ENCODE data around the gene MTHFSD. TPM values are rescaled to one million over a fixed set of nuclear protein-coding genes. Genes with fewer than 3 reads are reported as not detected.

Gene MTHFSD
- total and polyA plus RNA-seq, 2 experiments from 2014 or later: 11.5 to 21.5 TPM

DNA sequence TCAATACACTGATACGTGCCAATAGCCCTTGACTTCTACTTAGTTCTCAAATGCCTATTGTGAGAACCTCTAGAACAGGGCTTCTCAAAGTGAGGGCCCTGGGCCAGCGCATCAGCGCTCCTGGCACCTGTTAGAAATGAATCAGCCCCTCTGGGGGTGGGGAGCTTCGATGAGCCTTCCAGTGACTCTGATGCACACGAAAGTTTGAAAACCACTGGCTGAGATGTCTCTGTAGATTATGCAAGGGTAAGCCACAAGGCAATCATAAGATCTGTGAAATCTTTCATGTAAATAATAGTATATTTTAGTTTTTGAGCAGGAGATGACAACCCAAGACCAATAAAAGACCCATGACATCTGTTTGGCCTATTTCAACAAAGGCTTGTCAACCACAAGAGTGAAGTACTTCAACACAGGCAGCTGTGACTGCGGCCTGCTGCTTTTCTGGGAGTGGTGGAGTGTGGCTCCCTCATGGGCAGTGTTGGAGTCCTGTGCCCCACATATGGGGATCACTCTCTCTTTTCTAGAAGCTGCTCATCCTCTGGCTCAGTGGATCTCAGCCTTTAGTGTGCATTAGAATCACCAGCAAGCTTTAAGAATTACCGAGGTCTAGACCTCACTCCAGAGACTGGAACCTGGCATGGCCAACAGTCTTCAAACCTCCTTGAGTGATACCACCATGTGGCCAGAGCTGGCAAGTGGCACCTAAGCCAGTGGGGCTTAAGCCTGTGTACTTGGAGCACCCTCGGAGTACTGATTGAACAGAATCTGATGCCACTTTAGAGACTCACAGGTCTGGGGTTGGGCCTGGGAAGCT, 5.8 kb downstream of the MTHFSD start:
- Histone ChIP-seq H3K4me2 (no peak overlapping the region), H3K9me2 (replicated peaks; ENCODE audit: insufficient read depth) (no peaks in the 10 kb centered on the region), H3K27me3 (no peaks in the 10 kb centered on the region), H3K4me3 (no peak overlapping the region), H3K36me3 (replicated peaks; ENCODE audit: insufficient read depth, low read depth) (no peaks in the 10 kb centered on the region), H4K20me1 (ENCODE audit: insufficient read depth, poor library complexity, severe bottlenecking) (no peaks in the 10 kb centered on the region), H2AFZ (no peak overlapping the region), H3K4me1 (ENCODE audit: insufficient read depth) (peaks cover 4% of the 10 kb centered on the region), H3K79me2 (peaks cover 6% of the 10 kb centered on the region), H3K9me3 (ENCODE audit: low read depth) (no peaks in the 10 kb centered on the region), H3K27ac (no peak overlapping the region)
- no peak for DNase-seq (ENCODE audit: low spot score)
- TF ChIP-seq EZH2 (IDR thresholded peaks at IDR 0.05; ENCODE audit: borderline replicate concordance): no peak
- no peak for TF ChIP-seq EZH2phosphoT487 (IDR thresholded peaks at IDR 0.05; ENCODE audit: low read depth, severe bottlenecking, unreplicated experiment)
- no peak for TF ChIP-seq CTCF (IDR thresholded peaks at IDR 0.05; ENCODE audit: poor library complexity)
- WGBS (ENCODE audit: low lambda C conversion rate, missing lambda C conversion rate): 84% methylated on average over 8 of the region's 8 CpGs

- H3K4me3 ChIP-seq: no peak overlapping the region
- H3K79me2 ChIP-seq: no peaks in the 10 kb centered on the region
- H3K9me3 ChIP-seq (ENCODE audit: low read depth): no peaks in the 10 kb centered on the region
- H3K27me3 ChIP-seq: no peaks in the 10 kb centered on the region
- no peaks in the 10 kb centered on the region for H4K20me1 ChIP-seq (ENCODE audit: insufficient read depth, poor library complexity, severe bottlenecking)
- no peak overlapping the region for H2AFZ ChIP-seq
- H3K9me2 ChIP-seq (replicated peaks; ENCODE audit: insufficient read depth): no peaks in the 10 kb centered on the region
- H3K36me3 ChIP-seq (replicated peaks; ENCODE audit: insufficient read depth, low read depth): no peaks in the 10 kb centered on the region
- H3K4me1 ChIP-seq (ENCODE audit: insufficient read depth): no peaks in the 10 kb centered on the region
- TF ChIP-seq CTCF (IDR thresholded peaks at IDR 0.05; ENCODE audit: poor library complexity) (no peak), EZH2phosphoT487 (IDR thresholded peaks at IDR 0.05; ENCODE audit: low read depth, severe bottlenecking, unreplicated experiment) (no peak), EZH2 (IDR thresholded peaks at IDR 0.05; ENCODE audit: borderline replicate concordance) (no peak)
- 97% methylated on average over 11 of the region's 11 CpGs for WGBS (ENCODE audit: low lambda C conversion rate, missing lambda C conversion rate)
- DNase-seq (ENCODE audit: low spot score): no peak
- no peak overlapping the region for H3K27ac ChIP-seq
- no peak overlapping the region for H3K4me2 ChIP-seq
These were observed 7.7 kb downstream of the MTHFSD start for GRCh38 chr16:86547286-86547685.

DNA sequence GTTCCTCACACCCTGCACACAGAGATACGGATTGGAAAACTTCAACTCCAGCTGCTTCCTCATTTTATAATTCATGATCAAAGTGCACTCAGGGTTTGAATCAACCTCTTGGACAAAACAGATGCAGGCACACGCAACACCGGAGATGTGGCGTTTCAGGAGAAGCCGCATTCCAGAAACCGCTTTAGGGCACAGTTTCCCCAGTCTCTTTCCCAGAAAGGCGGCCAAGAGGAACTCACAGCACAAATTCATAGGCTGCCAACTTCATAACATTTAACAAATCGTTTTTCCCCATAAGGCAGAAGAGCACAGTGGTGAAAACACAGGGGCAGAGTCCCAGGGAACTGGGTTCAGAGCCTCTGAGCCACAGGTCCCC, 8.4 kb downstream of the MTHFSD start:
- Histone ChIP-seq H3K36me3 (replicated peaks; ENCODE audit: insufficient read depth, low read depth) (no peaks in the 10 kb centered on the region), H3K9me2 (replicated peaks; ENCODE audit: insufficient read depth) (no peaks in the 10 kb centered on the region), H3K4me3 (no peak overlapping the region), H3K9me3 (ENCODE audit: low read depth) (no peaks in the 10 kb centered on the region), H3K4me1 (ENCODE audit: insufficient read depth) (no peaks in the 10 kb centered on the region), H3K4me2 (no peak overlapping the region), H4K20me1 (ENCODE audit: insufficient read depth, poor library complexity, severe bottlenecking) (no peaks in the 10 kb centered on the region), H3K79me2 (no peaks in the 10 kb centered on the region), H2AFZ (no peak overlapping the region), H3K27me3 (no peaks in the 10 kb centered on the region), H3K27ac (no peak overlapping the region)
- no peak for TF ChIP-seq EZH2 (IDR thresholded peaks at IDR 0.05; ENCODE audit: borderline replicate concordance)
- TF ChIP-seq CTCF (IDR thresholded peaks at IDR 0.05; ENCODE audit: poor library complexity): no peak
- no peak for TF ChIP-seq EZH2phosphoT487 (IDR thresholded peaks at IDR 0.05; ENCODE audit: low read depth, severe bottlenecking, unreplicated experiment)
- WGBS (ENCODE audit: low lambda C conversion rate, missing lambda C conversion rate): 91% methylated on average over 8 of the region's 8 CpGs
- DNase-seq (ENCODE audit: low spot score): no peak
